HL-60/S4 treated with phorbol 12-myristate 13-acetate at 8.2 ng/mL for 4 days and 3 days (cell line): ENCODE measurements around the gene KRT86.
"Not testable (repeated sequence)": the region's sequence is repeated elsewhere in the genome, so short reads cannot be mapped to it uniquely, and the experiment has no call there.

Source experiments
- in situ Hi-C: fragments of 300-500 bp; cut with MboI; formaldehyde crosslinking; loops from 2 replicates; pipeline ENCODE4 v1.15.0; 2022; ENCODE audit warnings: low sequenced_read_pairs

The KRT86 gene

GRCh38 chr12:52332381-52332780 is 57.9 kb downstream of the KRT86 start:
- in situ Hi-C loops = no loop called here

- in situ Hi-C loops = no loop called here
These were observed 58.9 kb downstream of the KRT86 start for GRCh38 chr12:52333321-52333720.

GRCh38 chr12:52334185-52334584 is 59.7 kb downstream of the KRT86 start:
- in situ Hi-C loops = no loop called here

- in situ Hi-C loops = no loop called here
These were observed 61.3 kb downstream of the KRT86 start for GRCh38 chr12:52335598-52336262.

GRCh38 chr12:52336641-52337040 is 62.2 kb downstream of the KRT86 start:
- in situ Hi-C loops = no loop called here

GRCh38 chr12:52337054-52337453 is 62.6 kb downstream of the KRT86 start:
- in situ Hi-C loops = no loop called here

- in situ Hi-C loops = no loop called here
These were observed 64.0 kb downstream of the KRT86 start for GRCh38 chr12:52338241-52338960.

- in situ Hi-C loops = no loop called here
These were observed 66.7 kb downstream of the KRT86 start for GRCh38 chr12:52341066-52341580.

- in situ Hi-C loops = no loop called here
These were observed 68.5 kb downstream of the KRT86 start for GRCh38 chr12:52342781-52343490.

- in situ Hi-C loops = no loop called here
These were observed 69.1 kb downstream of the KRT86 start for GRCh38 chr12:52343550-52343949.

GRCh38 chr12:52344111-52344510 is 69.7 kb downstream of the KRT86 start:
- in situ Hi-C loops = no loop called here

GRCh38 chr12:52345041-52345440 is 70.6 kb downstream of the KRT86 start:
- in situ Hi-C loops = not testable (repeated sequence)

GRCh38 chr12:52346593-52346992 is 72.1 kb downstream of the KRT86 start:
- in situ Hi-C loops = no loop called here

GRCh38 chr12:52347016-52347415 is 72.6 kb downstream of the KRT86 start:
- in situ Hi-C loops = no loop called here

- in situ Hi-C loops = no loop called here
These were observed 73.4 kb downstream of the KRT86 start for GRCh38 chr12:52347551-52348510.

- in situ Hi-C loops = no loop called here
These were observed 74.8 kb downstream of the KRT86 start for GRCh38 chr12:52349196-52349595.

- in situ Hi-C loops = no loop called here
These were observed 75.7 kb downstream of the KRT86 start for GRCh38 chr12:52350021-52350620.

GRCh38 chr12:52350786-52351185 is 76.3 kb downstream of the KRT86 start:
- in situ Hi-C loops = no loop called here

- in situ Hi-C loops = no loop called here
These were observed 77.0 kb downstream of the KRT86 start for GRCh38 chr12:52351196-52352059.
